Dedifferentiated amniotic fluid mesenchymal stem cell (primary cell): Measurements from ENCODE around the gene HRAS.
"Not testable (repeated sequence)": the region's sequence is repeated elsewhere in the genome, so short reads cannot be mapped to it uniquely, and the experiment has no call there.

Experiments
- DNase-seq: peaks from one replicate; pipeline ENCODE4 v3.0.0-alpha.2; 2016; ENCODE audit errors: extremely low spot score

Gene HRAS

GRCh38 chr11:535519-536454 lies at the start of gene HRAS:
Gene HRAS (minus strand): TSS chr11:535576.
- DNase-seq = peak; percentile 88

GRCh38 chr11:584287-584686 lies 48.9 kb upstream of the HRAS start:
- no peak for DNase-seq

GRCh38 chr11:581752-582151 lies 46.4 kb upstream of the HRAS start:
- no peak for DNase-seq

GRCh38 chr11:581342-581741 lies 46.0 kb upstream of the HRAS start:
- no peak for DNase-seq

GRCh38 chr11:579830-580601 lies 44.6 kb upstream of the HRAS start:
- no peak for DNase-seq

GRCh38 chr11:578276-579035 lies 43.1 kb upstream of the HRAS start:
- DNase-seq = no peak

- DNase-seq = no peak
Measured at GRCh38 chr11:577611-577894, 42.2 kb upstream of the HRAS start.

- no peak for DNase-seq
Measured at GRCh38 chr11:576811-577610, 41.6 kb upstream of the HRAS start.

- peak; percentile 91 for DNase-seq
Measured at GRCh38 chr11:575996-576768, 40.8 kb upstream of the HRAS start, which contains the start of gene PHRF1. Gene PHRF1 (plus strand): TSS chr11:576470. CDS start chr11:581513, 5,043 bp downstream.

- no peak for DNase-seq
Measured at GRCh38 chr11:575313-575995, 40.1 kb upstream of the HRAS start.

GRCh38 chr11:574632-575312 lies 39.4 kb upstream of the HRAS start:
- no peak for DNase-seq

GRCh38 chr11:574031-574570 lies 38.7 kb upstream of the HRAS start:
- not testable (repeated sequence) for DNase-seq

GRCh38 chr11:573146-573759 lies 37.9 kb upstream of the HRAS start:
- DNase-seq = no peak

GRCh38 chr11:571802-572185 lies 36.4 kb upstream of the HRAS start:
- no peak for DNase-seq

- DNase-seq = no peak
Measured at GRCh38 chr11:569158-569885, 33.9 kb upstream of the HRAS start.

GRCh38 chr11:568306-569157 lies 33.2 kb upstream of the HRAS start:
- peak; percentile 87 for DNase-seq
